HS-27A (cell line): ENCODE results near the gene ZZZ3.
"Not testable (repeated sequence)": the region's sequence is repeated elsewhere in the genome, so short reads cannot be mapped to it uniquely, and the experiment has no call there.

Experiments used
- DNase-seq: peaks from one replicate; pipeline ENCODE4 v3.0.0-alpha.2; 2012; ENCODE audit warnings: low read depth, missing footprints

Gene ZZZ3

GRCh38 chr1:77670330-77670729 lies 12.1 kb downstream of the ZZZ3 start:
- no peak for DNase-seq

GRCh38 chr1:77668924-77669449 lies 13.5 kb downstream of the ZZZ3 start:
- no peak for DNase-seq

- no peak for DNase-seq
These were observed 17.4 kb downstream of the ZZZ3 start for GRCh38 chr1:77664939-77665516.

DNA sequence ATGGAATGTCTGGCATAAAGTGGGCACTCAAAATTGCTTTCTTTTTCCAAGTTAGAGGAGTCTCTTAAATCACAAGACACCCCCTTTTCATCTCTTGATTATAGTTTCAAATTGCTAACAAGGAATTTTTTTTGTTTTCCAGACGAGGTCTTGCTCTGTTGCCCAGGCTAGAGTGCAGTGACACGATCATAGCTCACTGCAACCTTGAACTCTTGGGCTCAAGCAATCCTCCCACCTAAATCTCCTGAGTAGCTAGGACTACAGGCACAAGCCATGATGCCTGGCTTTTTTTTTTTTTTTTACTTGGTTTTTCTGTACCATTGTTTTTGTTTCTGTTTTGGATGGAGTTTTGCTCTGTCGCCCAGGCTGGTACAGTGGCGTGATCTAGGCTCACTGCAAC lies 20.8 kb downstream of the ZZZ3 start:
- no peak for DNase-seq

GRCh38 chr1:77659879-77660593 lies 22.4 kb downstream of the ZZZ3 start:
- no peak for DNase-seq

DNA sequence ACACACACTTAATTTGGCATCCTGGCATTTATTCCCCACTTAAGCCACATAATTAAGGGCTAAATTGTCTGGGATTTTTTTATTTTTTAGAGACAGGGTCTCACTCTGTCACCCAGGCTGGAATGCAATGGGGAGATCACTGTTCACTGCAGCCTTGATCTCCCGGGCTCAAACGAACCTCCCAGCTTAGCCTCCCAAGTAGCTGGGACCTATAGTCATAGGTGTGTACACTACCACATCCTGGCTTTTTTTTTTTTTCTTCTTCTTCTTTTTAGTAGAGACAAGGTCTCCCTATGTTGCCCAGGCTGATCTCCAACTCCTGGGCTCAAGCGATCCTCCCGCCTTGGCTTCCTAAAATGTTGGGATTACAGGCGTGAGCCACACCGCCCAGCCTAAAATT lies 24.2 kb downstream of the ZZZ3 start:
- no peak for DNase-seq

- no peak for DNase-seq
These were observed 27.0 kb downstream of the ZZZ3 start for GRCh38 chr1:77655431-77655974.

DNA sequence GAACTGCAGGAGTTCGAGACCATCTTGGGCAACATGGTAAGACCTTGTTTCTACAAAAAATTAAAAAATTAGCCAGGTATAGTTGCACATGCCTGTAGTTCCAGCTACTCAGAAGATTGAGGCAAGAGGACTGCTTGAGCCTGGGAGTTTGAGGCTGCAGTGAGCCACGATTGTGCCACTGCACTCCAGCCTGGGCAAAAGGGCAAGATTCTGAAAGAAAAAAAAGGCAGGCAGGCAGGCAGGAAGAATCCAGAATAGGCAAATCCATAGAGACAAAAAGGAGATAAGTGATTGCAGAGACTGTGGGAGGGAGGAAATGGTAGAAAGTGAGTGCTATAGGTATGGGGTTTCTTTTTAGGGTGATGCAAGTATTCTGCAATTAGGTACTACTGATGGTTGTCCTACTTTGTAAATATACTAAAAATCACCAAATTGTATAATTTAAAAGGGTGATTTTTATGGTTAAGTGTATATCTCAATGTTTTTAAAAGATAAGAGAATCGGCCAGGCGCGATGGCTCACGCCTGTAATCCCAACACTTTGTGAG lies 29.4 kb downstream of the ZZZ3 start:
- DNase-seq, result no peak

GRCh38 chr1:77652268-77652667 lies 30.2 kb downstream of the ZZZ3 start:
- peak; percentile 22 for DNase-seq

DNA sequence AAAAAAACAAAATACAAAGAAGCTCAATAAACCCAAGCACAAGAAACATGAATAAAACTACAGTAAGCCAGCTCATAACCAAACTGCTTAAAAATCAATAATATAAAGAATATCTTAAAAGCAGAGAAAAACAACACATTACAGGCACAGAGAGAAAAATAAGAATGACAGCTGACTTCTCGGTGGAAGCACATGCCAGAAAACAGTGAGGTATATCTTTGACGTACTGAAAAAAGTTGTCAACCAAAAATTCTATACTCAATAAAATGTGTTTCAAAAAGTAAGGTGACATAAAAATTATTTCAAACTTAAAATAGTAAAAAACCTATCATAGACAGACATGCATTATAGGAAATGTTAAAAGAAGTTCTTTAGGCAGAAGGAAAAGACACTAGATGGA lies 33.3 kb downstream of the ZZZ3 start:
- no peak for DNase-seq

DNA sequence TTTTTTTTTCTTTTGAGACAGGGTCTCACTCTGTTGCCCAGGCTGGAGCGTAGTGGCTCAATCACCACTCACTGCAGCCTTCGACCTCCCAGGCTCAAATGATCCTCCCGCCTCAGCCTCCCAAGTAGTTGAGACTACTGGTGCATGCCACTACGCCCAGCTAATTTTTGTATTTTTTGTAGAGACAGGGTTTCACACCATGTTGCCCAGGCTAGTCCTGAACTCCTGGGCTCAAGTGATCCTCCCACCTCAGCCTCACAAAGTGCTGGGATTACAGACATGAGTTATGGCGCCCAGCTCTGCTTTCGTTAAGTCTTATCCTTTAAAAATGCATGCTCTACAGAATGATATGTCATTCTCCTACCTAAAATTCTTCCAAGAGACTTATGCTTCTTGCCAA lies 36.2 kb downstream of the ZZZ3 start:
- not testable (repeated sequence) for DNase-seq

- no peak for DNase-seq
These were observed 39.0 kb downstream of the ZZZ3 start for GRCh38 chr1:77643456-77643855.

GRCh38 chr1:77642941-77643340 lies 39.5 kb downstream of the ZZZ3 start:
- DNase-seq, result no peak

DNA sequence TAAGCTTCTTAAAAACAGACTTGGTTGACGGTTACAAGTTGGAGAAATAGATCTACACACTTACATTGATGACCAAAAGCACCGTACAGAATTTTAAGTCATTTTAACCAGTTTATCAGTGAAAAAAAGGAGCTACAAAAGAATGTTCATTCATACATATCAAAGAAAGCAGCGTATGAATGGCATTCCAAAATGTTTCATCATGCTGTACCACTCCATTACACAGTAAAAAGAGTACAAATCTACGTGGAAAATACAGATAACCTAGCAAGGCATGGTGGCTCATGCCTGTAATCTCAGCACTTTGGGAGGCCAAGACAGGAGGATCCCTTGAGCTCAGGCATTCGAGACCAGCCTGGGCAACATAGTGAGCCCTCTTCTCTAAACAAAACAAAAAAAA lies 40.3 kb downstream of the ZZZ3 start:
- no peak for DNase-seq

DNA sequence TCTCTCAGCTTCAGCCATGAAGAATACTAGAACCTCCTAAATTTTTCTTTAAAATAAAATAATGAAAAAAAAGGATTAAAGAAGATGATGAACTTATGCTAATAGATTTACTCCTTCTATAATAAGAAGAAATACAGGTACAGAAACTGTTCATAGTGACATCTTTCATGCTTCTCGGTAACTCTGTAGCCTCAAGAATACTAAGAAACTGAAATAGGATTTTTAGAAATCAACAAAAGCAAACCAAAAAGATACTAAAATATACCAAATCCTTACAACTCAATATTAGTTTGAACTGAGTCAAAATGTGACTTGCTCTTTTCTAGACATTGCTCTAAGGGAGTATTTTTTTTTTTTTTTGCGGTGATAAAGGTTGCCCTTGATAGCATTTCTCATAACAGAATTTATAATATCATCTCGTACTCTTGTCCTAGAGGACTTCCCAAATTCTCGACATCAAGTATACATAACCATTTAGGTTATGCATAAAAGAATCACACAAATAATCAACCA lies 42.8 kb downstream of the ZZZ3 start:
- no peak for DNase-seq

DNA sequence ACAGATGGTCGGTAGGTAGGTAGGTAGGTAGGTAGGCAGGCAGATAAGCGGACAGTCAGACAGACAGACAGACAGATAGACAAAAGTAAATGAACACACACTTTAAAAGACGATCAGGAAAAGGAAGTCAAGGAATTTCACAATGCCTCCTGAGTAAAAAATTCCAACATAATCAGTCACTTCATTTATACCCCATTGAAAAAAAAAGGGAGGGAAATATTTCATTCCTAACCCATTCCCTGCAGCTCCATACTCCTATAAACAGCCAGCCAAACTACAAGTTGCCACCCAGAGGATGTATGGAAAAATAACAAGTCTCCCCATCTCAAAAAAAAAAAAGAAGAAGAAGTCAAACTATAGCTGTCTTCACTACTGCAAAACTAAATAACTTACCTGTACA lies 43.4 kb downstream of the ZZZ3 start:
- DNase-seq, result peak; percentile 57

GRCh38 chr1:77636864-77637263 lies 45.6 kb downstream of the ZZZ3 start:
- DNase-seq, result no peak
